Transverse colon (tissue), 4 donors: Measurements from ENCODE around the gene ARHGAP42. TPM values are rescaled to one million over a fixed set of nuclear protein-coding genes. Genes with fewer than 3 reads are reported as not detected.
A peak's percentile ranks its signal among the peaks of the same experiment; 100 is the strongest.

ENCODE experiments used
- DNase-seq: peaks from one replicate; pipeline ENCODE4 v3.0.0-alpha.2; 2019
- H3K27ac ChIP-seq, 4 donors: fragments of 200-600 bp; sonication (generic); 2 replicates each; pipeline ENCODE4 v1.5.1; 2016 to 2018; ENCODE audit warnings: inconsistent platforms in 4 of 4
- H3K27me3 ChIP-seq: fragments of 200-600 bp; sonication (generic); 2 replicates; pipeline ENCODE4 v1.5.1; 2017; ENCODE audit warnings: inconsistent platforms
- H3K36me3 ChIP-seq, 4 donors: fragments of 200-600 bp; sonication (generic); 2 replicates each; pipeline ENCODE4 v1.5.1; 2017 to 2019; ENCODE audit warnings: inconsistent platforms in 4 of 4
- H3K4me1 ChIP-seq, 4 donors: fragments of 200-600 bp; sonication (generic); 2 replicates each; pipeline ENCODE4 v1.5.1; 2017 to 2020; ENCODE audit warnings: inconsistent platforms in 4 of 4
- H3K4me3 ChIP-seq, 4 donors: fragments of 200-600 bp; sonication (generic); 1 replicate in 1 of 4; 2 replicates in 3 of 4; pipeline versions ENCODE4 v1.5.1 to v1.6.1; 2017 to 2019; ENCODE audit warnings: inconsistent platforms in 4 of 4
- H3K9me3 ChIP-seq, 2 donors: fragments of 200-600 bp; sonication (generic); 2 replicates each; pipeline ENCODE4 v1.5.1; 2017 to 2019; ENCODE audit warnings: inconsistent platforms in 2 of 2
- CTCF ChIP-seq, 5 experiments: fragments of 200-600 bp in 3 of 5; fragments of 450-650 bp in 2 of 5; sonication (generic) in 3 of 5; IDR thresholded peaks; 1 replicate in 2 of 5; 2 replicates in 3 of 5; pipeline ENCODE4 v1.5.1; 2016 to 2017; ENCODE audit warnings: antibody characterized with exemption in 5 of 5, inconsistent platforms in 3 of 5, mild to moderate bottlenecking in 2 of 5, moderate library complexity in 1 of 5
- EP300 ChIP-seq: sonication (generic); formaldehyde crosslinking; IDR thresholded peaks from one replicate; pipeline ENCODE4 v1.6.1; 2017; ENCODE audit warnings: antibody characterized with exemption, low read depth
- POLR2A ChIP-seq: fragments of 450-650 bp; IDR thresholded peaks from one replicate; pipeline ENCODE4 v1.6.1; 2016; ENCODE audit warnings: antibody characterized with exemption, mild to moderate bottlenecking, moderate library complexity
- POLR2AphosphoS5 ChIP-seq, 3 donors: sonication (generic); formaldehyde crosslinking; IDR thresholded peaks; one replicate each; pipeline ENCODE4 v1.6.1; 2016; ENCODE audit warnings: antibody characterized with exemption in 3 of 3
- WGBS, 2 donors: methylation state at CpG; one replicate each; pipeline ENCODE4 v1.1.5; 2018; ENCODE audit warnings: low coverage in 1 of 2; 5-methylcytosine and 5-hydroxymethylcytosine counted together
- in situ Hi-C, 4 donors: fragments of 200-750 bp; cut with MboI; loops; one replicate each; pipeline versions ENCODE4 v1.15.0 to v1.15.1; 2017; ENCODE audit warnings: low sequenced_read_pairs in 3 of 4, low pct_ligation_motif_present in 1 of 4, low pct_unique_long_range_greater_than_20kb in 1 of 4
- intact Hi-C: fragments of 100-400 bp; cut with DNase I; formaldehyde crosslinking; loops from one replicate; pipeline ENCODE4 v1.15.1; 2023; ENCODE audit warnings: low total_unique reads
- total RNA-seq, 4 donors: library from RNA; depleted of rRNA; stranded (reverse); fragments of >200 nt; gene quantifications; one replicate each; pipeline ENCODE4 v1.1.0, GENCODE V29; 2016

Gene ARHGAP42
- total RNA-seq, 4 donors from 2014 or later: 33.3 to 62.5 (median 40.9) TPM

GRCh38 chr11:100942016-100942415, 254.9 kb downstream of the ARHGAP42 start:
- H3K4me3 ChIP-seq: no peak overlapping the region
- TF ChIP-seq CTCF (IDR thresholded peaks at IDR 0.05) (no peak), POLR2AphosphoS5 (IDR thresholded peaks at IDR 0.05) (no peak), EP300 (no peak), POLR2A (no peak)
- in situ Hi-C loops (no loop called here), intact Hi-C loops (loop anchor here (5.0 kb wide), 1 partner anchor 375 kb away; no protein-coding TSS in a partner anchor)
- H3K27ac ChIP-seq: no peak overlapping the region
- WGBS, 2 donors: 43 to 59% methylated on average over 3 to 4 of the region's 4 CpGs
- no peaks in the 10 kb centered on the region for H3K9me3 ChIP-seq
- H3K4me1 ChIP-seq: no peaks in the 10 kb centered on the region
- no peaks in the 10 kb centered on the region for H3K36me3 ChIP-seq
- H3K27me3 ChIP-seq: no peaks in the 10 kb centered on the region
- peak; percentile 11 for DNase-seq

- 91 to 92% methylated on average over 2 of the region's 2 CpGs for WGBS, 2 donors
- intact Hi-C loops: no loop called here
- no peak for DNase-seq
- TF ChIP-seq POLR2AphosphoS5 (IDR thresholded peaks at IDR 0.05) (no peak), CTCF (IDR thresholded peaks at IDR 0.05) (no peak), POLR2A (no peak)
- no peak overlapping the region for H3K27ac ChIP-seq
- no peaks in the 10 kb centered on the region for H3K9me3 ChIP-seq
- no peaks in the 10 kb centered on the region for H3K27me3 ChIP-seq
- no peaks in the 10 kb centered on the region for H3K36me3 ChIP-seq
- in situ Hi-C loops: no loop called here
- H3K4me3 ChIP-seq: no peak overlapping the region
- H3K4me1 ChIP-seq: no peaks in the 10 kb centered on the region
These were observed 261.8 kb downstream of the ARHGAP42 start for GRCh38 chr11:100948936-100949335.

- 64 to 86% methylated on average over 1 to 2 of the region's 2 CpGs for WGBS, 2 donors
- intact Hi-C loops: no loop called here
- Histone ChIP-seq H3K36me3 (no peaks in the 10 kb centered on the region), H3K4me3 (no peak overlapping the region), H3K27ac (no peak overlapping the region), H3K27me3 (no peaks in the 10 kb centered on the region), H3K4me1 (no peaks in the 10 kb centered on the region), H3K9me3 (no peaks in the 10 kb centered on the region)
- in situ Hi-C loops: no loop called here
- no peak for TF ChIP-seq POLR2AphosphoS5 (IDR thresholded peaks at IDR 0.05)
- no peak for TF ChIP-seq CTCF (IDR thresholded peaks at IDR 0.05)
- TF ChIP-seq EP300: no peak
- TF ChIP-seq POLR2A: no peak
- no peak for DNase-seq
These were observed 262.4 kb downstream of the ARHGAP42 start for GRCh38 chr11:100949443-100949842.

- no peak overlapping the region for H3K27ac ChIP-seq
- 86 to 100% methylated on average over 1 of the region's 1 CpG for WGBS, 2 donors
- TF ChIP-seq CTCF (IDR thresholded peaks at IDR 0.05) (no peak), POLR2AphosphoS5 (IDR thresholded peaks at IDR 0.05) (no peak), EP300 (no peak), POLR2A (no peak)
- H3K36me3 ChIP-seq: peaks cover 0 to 5% (median 0%) of the 10 kb centered on the region in 4 donors
- H3K27me3 ChIP-seq: no peaks in the 10 kb centered on the region
- DNase-seq: no peak
- intact Hi-C loops (no loop called here), in situ Hi-C loops (no loop called here)
- no peaks in the 10 kb centered on the region for H3K4me1 ChIP-seq
- no peaks in the 10 kb centered on the region for H3K9me3 ChIP-seq
- no peak overlapping the region for H3K4me3 ChIP-seq
These were observed 268.2 kb downstream of the ARHGAP42 start for GRCh38 chr11:100955318-100955717.
